Measurements from ENCODE around the gene MAN2B2.

DNA sequence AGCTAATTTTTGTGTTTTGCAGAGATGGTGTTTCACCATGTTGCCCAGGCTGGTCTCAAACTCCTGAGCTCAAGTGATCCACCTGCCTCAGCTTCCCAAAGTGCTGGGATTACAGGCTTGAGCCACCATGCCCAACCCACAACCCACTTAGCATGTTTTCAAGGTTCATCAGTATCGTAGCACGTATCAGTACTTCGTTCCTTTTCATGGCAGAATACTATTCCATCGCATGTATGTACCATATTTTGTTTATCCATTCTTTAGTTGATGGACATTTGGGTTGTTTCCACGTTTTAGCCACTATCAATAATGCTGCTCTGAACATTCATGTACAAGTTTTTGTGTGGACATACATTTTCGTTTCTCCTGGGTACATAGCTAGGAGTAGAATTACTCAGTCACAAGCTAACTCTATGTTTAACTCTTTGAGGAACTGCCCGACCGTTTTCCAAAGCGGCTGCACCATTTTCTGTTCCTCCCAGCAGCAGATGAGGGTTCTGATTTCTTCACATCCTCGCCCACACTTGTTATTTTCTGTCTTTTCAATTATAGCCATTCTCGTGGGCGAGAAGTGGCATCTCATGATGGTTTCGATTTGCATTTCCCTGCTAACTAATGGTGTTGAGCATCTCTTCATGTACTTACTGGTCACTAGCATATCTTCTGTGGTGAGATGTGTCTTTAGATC is 32.5 kb downstream of the MAN2B2 start:
- TF ChIP-seq, protein P1, sequence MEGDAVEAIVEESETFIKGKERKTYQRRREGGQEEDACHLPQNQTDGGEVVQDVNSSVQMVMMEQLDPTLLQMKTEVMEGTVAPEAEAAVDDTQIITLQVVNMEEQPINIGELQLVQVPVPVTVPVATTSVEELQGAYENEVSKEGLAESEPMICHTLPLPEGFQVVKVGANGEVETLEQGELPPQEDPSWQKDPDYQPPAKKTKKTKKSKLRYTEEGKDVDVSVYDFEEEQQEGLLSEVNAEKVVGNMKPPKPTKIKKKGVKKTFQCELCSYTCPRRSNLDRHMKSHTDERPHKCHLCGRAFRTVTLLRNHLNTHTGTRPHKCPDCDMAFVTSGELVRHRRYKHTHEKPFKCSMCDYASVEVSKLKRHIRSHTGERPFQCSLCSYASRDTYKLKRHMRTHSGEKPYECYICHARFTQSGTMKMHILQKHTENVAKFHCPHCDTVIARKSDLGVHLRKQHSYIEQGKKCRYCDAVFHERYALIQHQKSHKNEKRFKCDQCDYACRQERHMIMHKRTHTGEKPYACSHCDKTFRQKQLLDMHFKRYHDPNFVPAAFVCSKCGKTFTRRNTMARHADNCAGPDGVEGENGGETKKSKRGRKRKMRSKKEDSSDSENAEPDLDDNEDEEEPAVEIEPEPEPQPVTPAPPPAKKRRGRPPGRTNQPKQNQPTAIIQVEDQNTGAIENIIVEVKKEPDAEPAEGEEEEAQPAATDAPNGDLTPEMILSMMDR (conservative IDR thresholded peaks at IDR 0.05; ENCODE audit: low read length) = no peak
- TF ChIP-seq EZH2phosphoT487 (IDR thresholded peaks at IDR 0.05; ENCODE audit: borderline replicate concordance, low read depth, low read length) = no peak
